ENCODE measurements around the gene FGF1.

The FGF1 gene

DNA sequence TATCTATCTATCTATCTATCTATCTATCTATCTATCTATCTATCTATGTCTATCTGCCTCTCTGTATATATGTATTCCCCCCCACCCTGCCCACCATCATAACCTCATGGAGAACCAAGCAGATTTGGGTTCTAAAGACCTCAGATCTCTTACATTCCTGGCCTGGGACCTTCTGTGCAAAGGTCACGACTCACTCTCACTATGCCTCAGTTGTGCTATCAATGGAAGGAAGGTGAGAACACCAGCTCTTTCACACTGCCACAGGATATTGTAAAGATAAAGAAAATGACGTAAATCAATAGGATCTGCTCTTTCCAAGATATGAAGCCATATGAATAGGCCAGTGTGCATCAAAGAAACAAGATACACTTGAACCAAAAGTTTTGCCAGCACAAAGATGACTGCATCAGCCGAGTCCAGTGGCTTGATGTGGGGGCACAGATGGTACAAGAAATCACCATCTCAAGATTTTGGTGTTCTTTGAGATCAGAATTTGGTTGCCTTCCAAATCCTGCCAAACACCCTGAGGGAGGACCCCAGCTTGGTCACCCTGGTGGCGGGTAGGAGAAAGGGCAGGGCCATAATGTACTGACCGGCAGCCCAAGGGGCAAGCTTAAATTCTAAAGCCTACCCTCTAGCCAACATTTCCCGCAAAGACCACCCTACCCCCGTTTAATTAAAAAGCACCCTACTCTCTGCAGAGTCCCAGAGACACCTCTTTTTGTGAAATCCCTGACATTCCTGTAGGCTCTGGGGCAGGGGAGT is 8.4 kb upstream of the FGF1 start:
- DNase-seq, result no peak

DNA sequence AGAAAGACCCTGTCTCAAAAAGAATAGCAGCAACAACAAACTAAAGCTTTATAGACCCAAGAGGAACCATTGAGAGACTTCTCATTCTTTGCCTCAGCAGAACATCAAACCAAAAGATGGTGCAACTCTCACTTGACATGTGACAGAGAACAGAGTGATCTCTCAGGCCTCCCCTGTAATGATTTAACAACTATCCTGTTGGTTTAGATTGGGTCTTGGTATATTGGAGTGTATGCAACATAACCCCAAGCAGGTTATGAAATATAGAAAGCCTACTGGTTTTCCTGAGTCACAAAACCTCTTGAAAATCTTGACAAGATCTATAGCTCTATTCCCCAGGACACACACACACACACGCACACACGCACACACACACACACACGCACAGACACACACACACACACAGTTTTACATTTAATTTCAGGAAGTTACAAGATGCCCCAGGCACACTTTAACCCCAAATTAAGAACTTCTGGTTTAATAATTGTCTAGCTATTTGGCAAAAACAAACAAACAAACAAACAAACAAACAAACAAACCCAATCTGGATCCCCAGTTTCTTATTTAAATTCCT is 6.5 kb upstream of the FGF1 start:
- no peak for DNase-seq

DNA sequence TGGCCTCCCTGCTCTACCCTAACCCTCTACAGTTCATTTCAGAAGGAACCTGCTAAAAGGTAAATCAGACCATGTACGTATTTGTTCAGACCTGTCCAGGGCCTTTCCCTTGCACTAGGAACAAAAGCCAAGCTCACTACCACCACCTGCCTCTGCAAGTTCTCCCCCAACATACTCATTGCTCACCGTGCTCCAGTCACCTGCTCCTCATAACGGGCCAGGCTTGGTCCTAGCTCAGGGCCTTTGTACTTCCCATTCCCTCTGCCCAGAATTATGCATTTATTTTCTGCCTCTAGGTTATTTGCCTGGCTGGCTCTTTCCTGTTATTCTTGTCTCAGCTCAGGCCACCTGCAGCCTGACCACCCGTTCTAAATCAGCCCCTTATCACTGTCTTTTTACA is 4.8 kb upstream of the FGF1 start:
- DNase-seq, result no peak

DNA sequence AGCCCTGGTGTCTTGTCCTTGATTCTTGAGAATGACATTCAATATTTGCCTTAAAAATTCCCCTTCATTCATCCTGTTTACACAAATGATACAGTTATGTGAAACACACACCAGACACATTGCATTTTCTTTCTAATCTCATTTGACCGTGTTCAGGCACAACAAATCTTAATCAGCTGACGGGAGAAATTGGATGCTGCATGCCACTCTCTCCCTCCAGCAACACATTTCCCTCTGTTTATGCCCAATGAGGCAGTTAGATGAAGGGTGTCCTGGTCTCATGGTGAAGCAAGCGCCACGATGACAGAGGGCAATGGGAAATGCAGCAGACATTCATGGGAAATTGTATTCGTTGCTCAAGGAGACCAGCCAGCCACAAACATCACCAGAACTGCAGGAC is 3.2 kb upstream of the FGF1 start:
- DNase-seq, result no peak

DNA sequence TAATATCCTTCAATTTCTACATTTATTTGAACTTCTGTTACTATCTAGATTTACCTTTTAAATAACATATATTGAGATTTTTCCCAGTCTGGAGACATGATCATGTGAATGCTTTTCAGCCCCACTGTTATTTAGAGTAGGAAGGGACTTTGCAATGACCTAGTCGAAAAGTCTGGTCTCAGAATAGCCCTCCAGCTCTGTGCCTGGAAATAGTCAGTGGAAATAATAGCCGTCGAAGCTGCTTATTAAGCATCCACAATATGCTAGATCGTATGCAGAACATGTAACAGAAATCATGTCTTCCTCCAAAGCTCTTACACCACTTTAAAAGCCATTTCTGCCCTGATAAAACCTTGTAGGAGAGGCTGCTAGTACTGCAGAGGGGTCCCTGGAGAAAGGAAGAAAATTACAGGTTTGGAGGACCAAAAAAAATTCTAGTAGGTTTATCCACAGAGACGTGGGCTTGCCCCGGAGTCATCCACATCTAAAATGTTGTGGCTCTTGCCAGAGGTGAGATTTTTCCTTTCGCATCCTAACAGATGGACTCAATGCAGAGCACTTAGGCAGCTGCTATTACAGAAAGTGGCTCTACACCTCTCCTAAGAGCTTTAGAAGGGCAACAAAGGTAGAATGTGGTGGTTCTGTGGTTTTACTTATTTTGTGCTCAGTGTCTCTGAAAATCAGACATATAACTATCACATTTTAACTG is 2.5 kb upstream of the FGF1 start:
- DNase-seq, result no peak

DNA sequence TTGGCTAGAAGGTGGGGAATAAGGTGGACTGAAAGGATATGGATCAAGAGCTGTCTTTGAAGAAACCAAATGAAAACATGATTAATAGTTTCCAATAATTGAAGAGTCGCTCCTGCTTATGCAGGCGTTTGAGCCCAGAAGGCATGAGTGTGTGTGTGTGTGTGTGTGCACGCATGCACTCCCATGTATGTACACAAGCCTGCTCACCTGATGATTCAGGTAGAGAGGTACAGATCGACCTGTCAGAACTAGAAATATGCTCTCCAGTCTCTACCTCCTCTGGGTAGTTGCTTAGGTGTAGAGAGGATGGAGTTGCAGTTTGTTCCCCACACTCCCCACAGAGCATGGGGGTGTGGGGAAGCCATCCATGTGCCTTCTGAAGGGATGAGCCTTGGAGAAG is 1.1 kb upstream of the FGF1 start:
- no peak for DNase-seq

DNA sequence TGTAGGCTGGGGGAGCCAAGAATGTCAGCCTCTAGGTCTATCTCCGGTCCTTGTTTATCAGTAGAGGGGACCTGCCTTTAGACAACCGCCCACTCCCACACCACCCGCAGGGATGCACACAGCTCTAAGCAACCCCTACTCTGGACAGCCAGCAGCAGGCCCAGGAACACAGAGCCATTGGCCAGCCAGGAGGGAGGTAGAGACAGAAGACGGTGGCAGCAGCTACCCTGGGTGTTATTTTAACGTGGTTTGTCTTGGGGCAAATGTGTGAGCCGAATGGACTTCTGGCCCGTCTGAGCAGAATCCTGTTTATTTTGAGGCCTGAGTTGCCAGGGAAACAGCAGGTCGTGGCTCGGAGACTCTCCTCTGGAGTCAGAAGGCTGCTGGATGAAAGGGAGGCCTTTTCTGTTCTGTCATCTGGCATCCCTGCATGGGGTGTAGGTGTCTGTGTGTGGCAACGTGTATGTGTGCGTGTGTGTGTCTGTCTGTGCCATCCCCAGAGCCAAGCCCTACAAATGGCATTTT is 382 bp upstream of the FGF1 start:
- DNase-seq, result no peak

DNA sequence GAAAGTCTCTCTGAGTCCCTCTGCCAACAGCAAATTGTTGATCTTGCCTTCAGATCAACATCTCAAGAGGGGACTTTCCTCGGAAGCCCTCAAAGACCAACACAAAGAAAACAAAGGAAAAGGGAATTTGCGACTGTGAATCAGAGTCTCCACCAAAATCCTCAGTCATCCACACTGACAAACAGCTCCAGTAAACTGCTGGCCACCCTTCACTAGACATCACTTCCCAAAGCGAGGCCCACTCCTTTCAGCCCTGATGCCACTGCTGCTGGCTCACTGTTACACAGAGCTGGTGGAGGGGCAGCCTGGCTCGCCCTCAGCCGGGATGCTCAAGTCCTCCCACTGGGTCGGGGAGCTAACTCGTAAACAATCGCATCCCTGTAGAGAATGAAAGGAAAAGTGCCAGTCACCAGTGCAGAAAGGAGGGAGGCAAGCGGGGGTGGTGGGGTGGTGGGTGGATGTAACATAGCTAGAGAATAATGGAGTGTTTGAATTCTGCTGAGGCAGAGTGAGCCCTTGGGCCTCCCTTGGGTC is 1.3 kb downstream of the FGF1 start:
- DNase-seq, result no peak

DNA sequence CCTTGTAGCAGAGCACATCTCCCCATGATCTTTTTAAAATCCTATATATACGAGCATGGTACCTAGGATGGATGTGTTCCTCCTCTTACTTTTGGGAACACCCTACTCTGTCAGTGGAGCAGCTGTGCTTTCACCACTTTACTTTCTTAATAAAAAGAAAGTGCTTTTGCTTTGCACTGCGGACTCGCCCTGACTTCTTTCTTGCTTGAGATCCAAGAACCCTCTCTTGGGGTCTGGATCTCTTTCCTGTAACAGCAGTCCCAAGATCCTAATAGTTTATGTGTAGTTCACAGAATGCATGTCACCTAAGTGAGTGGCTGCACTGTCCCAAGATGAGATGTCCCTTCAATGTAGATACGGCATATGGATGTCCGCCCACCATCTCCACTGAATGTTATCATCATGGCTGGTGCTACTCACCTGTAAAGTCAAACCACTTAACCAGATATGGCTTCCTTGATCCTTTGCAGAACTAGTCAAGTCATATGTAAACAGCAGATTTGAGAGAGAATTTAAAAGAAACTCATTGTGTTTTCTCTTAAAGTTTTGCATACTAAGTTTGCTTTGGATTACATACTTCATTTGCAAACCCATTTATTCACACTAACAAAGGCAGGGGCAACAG is 1.9 kb downstream of the FGF1 start:
- no peak for DNase-seq

DNA sequence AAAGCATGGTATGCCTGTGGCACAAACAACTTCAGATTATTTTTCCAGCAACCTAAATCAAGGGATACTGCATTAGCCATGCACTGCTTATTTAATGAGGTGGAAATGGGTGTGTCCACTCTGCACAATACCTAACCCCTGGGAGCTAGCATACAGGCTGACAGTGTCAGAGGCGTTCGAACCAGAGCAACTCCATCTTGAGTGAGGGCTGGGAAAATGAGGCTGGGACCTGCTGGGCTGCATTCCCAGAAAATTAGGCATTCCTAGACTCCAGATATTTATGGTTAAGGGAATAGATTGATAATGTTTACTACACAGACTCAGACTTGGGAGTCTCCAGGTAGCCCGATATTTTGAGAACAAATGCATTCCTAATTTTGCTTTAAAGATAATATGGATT is 2.8 kb downstream of the FGF1 start:
- DNase-seq, result no peak

DNA sequence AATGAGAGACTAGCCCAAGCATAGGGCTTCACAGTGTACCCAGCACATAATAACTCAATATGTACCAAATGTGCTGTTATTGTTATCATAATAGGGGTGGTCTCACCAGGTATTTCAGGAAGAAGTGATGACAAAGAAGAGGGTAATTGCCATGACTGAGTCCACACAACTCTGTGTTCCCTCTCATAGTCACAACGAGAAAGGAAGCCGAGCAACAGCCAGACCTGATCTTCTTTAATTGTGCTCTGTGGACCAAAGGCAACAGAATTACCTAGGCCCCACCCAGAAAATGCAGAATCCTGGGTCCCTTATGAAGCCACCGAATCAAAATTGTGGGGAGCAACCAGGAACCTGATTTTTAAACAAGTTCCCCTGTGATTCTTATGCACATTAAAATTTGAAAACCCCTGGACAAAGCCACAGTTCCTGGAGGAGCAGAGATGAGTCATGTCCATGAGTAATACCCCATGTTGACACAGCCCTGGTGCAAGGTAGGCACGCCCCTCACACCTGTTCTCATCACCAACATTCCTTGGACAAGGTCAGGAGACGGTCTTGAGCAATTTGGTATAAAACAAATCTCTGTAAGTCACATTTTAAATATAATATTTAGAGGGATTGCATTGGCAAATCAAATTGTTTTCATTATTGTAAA is 5.2 kb downstream of the FGF1 start:
- DNase-seq, result no peak

DNA sequence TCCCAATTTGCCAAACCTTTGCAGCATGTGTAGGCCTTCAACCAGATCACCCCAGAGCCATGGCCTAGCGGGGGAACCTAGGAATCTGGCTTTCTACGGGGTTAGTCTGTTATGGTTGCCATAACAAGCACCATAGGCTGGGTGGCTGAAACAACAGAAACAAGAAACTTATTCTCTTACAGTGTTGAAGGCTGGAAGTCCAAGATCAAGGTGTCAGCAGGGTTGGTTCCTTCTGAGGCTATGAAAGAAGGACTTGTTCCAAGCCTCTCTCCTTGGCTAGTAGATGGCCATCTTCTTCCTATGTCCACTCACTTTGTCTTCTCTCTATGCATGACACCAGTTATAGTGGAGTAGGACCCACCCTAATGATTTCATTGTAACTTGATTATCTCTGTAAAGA is 6.1 kb downstream of the FGF1 start:
- no peak for DNase-seq

DNA sequence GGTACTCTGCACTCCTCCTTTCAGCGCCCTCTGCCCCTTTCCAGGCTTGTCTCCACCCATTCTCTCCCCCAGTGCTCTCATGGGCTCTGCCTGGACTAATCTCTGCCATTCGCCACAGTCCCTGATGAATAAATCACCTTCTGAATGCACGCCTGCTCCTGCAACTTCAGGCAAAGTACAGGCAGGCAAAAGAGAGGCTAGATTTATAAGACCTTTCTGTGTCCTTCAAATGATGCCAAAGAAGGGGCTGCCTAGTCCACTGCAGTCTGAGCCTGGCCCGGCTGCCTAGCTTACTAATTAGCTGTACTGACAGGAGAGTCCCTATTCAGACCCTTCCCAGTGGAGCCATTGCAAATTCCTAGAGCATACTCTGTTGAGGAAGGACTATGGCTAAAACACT is 7.4 kb downstream of the FGF1 start:
- DNase-seq, result no peak

DNA sequence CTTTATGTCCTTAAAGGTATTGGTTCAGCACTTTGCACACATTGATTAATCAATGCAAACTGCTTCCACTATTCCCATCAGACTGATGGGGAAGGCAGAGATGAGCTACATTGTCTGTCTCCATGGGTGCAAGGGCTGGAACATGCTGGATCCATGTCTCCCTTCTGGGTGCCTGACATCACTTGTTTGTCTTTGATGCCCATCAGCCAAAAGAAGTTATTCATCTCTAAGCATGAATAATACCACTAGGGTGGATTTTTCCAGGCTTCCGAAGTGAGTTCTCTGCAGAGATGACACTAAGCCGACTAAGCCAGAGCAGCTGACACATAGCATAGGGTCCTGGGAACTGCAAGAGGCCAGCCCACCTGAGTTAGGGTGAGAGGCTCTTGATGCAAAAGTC is 8.7 kb downstream of the FGF1 start:
- DNase-seq, result no peak

DNA sequence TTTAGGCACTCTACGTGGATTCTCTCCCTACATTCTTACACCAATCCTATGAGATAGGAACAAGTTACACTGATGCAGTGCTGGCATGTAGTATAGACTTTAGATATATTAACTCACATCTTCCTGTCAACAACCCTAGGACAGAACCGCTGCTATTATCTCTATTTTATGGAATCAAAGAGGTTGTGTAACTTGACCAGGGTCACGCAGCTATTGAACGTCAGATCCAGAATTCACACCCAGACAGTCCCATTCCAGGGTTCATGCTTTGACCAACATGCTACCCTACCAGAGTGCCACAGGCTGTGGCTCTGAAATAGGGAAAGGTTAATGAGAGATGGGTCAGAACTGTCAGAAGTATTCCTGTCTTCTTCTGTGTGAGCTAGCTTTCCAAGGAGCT is 9.6 kb downstream of the FGF1 start:
- DNase-seq, result no peak

DNA sequence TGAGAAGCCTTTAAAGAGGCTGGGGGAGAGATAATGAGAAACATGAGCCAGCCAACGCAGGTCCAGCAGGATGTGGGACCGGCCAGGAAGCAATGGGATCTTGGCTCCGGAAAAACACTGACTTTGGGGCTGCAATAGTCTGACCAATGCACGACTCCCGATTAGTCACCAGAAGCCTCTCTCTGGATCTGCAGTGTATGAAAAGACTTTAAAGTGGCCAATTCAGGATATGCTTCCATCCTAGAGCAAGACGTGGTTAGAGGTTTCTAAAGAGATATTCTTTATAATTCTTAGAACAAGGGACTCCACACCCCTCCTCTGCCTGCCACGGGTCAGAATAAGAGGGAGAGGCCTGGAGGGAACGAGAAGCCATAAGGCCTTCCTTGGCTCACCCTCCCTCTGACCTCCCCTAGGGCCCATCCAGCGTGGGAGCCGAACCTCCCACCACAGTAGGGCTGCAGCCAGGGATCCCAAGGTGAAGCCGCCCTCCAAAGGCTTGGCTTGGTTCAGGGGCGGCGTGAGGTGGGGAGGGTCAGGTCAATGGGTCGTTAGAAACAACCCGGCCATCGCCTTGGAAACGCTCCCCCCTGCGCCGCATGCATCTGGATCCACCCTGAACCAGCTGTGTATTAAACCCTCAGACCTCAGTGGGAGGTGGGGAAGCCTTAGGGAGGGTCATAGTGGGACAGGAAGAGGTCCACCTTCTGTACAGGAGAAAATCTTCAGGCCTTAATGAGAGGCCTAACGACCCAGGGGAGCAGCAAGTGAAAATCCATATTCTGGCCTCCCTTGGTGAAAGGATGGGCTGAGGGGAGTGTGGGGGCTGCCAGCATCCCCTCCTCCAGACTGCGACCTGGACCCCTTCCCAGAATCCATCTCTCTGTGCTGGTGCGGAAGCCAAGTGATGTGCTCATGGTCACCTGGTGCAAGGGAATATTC is 11.1 kb downstream of the FGF1 start:
- no peak for DNase-seq

DNA sequence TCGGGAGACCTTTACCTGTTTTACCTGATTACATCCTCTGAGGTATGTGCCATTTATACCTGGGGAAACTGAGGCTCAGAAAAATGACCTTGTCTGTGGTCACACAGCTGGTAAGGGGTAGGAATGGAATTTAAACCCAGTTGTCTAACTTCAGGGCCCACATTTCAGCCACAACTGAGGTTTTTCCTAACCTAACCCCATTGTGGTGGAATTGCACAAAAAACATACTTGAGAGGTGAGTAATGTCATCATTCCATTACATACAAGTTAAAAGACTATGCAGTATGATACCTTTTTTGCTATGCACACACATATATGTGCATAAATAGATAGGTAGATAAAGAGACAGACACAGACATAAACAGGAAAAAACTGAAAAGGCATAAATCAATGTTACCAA is 14.1 kb downstream of the FGF1 start:
- DNase-seq, result no peak

DNA sequence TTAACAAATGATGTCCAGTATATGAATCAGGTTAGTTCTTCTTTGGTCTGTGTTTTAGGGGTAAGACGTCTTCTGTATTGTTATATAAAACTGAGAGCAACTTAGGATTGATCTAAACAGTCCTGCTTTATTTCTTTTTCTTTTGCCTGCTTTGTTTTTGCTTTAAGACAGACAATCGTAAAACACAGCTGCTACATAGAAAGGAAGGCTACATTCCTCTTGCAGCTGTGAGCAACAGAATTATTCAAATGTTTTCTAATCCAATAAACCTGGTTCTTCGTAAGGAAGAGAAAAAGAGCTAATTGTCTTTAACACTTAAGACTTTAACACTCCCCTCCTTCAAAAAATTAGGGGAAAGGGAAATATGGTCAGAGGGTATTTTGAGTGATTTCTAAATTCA is 14.6 kb downstream of the FGF1 start:
- no peak for DNase-seq

DNA sequence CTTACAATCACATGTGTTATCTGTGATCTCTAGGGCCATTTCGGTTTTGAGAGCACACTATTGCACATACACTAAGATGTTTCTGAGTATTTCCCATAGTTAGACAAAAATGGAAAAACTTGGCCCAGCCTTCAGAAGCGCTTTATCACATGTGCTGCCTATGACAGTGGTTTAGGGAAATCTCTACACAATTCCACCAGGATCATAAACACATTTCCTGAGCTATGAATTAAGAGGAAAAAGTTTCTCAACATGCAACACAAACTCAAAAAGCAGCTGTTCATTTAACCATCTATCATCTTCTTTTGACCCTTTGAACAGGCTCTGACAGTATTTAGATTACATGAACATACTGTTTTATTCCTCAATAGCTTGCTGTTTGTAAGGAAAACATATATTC is 15.1 kb downstream of the FGF1 start:
- DNase-seq, result no peak

DNA sequence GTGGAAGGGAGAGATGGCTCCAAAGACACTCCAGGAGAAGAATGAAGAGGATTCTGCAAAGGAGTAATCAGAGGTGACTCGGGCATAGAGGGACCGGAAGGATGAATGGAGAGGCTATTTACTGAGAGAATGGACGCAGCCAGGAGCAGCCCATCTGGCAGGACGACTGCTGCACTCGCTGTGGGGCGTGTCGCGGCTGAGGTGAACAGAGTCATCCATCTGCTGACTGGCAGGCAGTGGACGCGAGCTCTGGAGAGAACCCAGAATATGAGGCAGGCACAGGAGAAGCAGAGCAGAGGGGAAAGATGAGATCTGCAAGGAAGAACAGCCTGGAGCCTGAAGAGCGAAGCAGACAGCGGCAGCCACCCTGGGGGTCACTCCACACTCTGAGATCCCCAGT is 16.4 kb downstream of the FGF1 start:
- DNase-seq, result no peak

DNA sequence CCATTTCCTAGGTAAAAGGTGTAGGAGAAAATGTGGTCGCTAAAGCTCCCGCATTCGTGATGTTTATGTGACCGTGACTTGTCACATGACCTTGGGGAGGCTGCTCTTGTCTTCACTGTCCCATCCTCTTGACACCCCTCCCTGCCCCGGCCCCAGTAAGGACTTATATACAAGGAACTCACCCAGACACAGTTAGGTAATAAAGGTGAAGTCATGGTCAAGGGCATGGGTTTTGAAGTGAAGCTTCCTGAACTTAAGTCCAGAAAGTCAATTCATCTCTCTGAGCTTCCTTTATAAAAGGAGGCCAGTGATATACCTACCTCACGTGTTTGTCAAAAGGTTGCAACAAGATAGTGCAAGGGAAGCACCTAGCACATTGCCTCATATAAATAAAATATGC is 17.6 kb downstream of the FGF1 start:
- no peak for DNase-seq

DNA sequence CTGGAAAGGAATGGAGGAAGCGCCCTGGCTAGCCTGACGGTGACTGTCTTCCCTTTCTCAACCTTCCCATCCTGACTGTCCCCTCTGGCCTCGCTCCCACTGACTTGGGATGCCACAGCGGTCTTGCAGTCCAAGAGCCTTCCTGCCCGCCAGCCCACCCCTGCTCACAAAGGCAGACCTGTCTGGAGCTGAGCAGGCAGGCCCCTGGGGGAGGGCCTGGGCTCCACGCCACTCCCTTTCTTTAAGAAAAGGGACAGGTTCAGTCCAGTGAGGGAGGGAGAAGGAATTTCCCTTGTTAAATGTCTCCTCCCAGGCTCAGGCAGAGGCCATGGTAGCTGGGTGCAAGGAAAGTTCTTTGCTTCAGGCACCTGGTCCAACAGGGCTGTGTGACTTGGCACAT is 18.1 kb downstream of the FGF1 start:
- no peak for DNase-seq

All from NCI-H2107 (cell line).